Measurements from ENCODE around the gene GIPC3.

GIPC3 gene

DNA sequence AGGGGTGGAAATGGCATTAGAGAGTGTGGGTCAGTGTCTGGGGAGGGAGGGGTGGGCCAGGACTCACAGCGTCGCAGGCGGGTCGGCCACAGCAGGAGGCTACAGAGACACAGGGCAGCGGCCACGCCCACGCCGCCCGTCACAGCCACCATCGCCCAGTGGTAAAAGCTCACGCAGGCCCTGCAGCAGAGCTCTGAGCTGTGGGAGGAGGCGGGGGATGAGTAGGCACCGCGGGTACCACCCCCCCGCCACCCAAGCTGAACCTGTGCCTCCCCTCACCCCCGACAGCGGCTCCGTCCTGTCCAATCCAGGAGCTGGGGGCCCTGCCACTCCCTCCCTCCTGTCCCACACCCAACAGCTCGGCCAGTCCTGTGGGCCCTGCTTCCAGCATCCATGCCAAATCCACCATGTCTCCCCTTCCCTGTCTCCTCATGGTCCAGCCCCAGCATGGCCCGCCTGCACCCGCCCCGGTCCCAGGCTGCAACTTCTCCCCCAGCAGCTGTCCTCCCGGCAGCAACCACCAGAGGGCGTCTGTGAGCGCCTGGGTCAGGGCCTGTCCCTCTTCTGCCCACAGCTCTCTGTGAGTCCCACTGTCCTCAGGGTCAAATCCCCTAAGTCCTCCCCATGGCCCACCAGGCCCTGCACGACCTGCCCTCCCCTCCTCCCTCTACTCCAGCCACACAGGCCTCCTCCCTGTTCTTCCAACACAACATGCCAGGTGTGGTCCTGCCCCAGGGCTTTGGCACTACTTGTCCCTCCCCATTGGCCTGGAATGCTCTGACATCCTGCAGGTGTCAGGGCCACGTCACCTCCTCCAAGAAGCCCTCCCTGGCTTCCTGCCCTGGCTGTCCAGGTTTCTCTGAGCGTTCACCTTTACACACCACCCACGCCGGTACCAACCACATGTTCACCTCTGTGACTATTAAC is 40.3 kb upstream of the GIPC3 start:
- no peak for TF ChIP-seq ZNF274 (IDR thresholded peaks at IDR 0.05; ENCODE audit: low read depth, low read length)
- no peak overlapping the region for H3K4me3 ChIP-seq (ENCODE audit: low read length)

DNA sequence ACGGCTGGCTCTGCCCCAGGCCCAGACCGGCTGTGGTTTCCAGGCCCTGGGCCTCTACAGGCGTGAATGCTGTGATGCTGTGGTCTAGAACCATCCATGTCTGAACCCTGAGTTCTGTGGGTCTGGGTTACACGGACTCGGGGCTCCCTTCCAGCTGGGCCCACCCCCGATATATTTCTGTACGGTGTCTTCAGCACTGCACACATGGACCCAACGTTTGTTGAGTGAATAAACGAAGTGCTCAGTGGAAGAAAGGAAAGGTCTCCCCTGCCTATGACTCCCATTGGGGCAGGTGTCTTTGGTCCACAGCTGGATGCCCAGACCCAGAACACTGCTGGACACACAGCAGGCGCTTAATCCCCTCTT is 39.6 kb upstream of the GIPC3 start:
- no peak for TF ChIP-seq ZNF274 (IDR thresholded peaks at IDR 0.05; ENCODE audit: low read depth, low read length)
- no peak overlapping the region for H3K4me3 ChIP-seq (ENCODE audit: low read length)

GRCh38 chr19:3546119-3546518 is 39.2 kb upstream of the GIPC3 start:
- no peak for TF ChIP-seq ZNF274 (IDR thresholded peaks at IDR 0.05; ENCODE audit: low read depth, low read length)

DNA sequence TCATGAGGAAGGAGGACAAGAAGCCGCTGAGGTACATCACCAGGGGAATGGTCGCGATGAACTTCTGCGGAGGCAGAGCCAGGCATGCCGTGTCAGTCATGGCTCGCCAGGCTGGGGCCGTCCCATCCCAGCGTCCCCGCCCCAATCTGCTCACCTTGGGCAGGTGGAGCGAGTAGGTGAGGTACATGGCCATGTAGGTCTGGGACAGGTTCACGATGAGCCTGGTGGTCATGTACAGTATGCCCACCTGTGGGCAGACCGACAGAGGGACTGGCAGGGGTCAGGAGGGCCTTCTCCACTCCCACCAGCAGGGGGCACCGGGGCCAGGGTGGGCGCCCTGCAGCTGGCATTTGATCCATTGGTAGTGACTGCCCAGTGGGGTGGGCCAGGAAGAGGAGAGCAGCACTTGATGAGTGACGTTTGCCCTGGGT is 38.0 kb upstream of the GIPC3 start:
- no peak overlapping the region for H3K4me3 ChIP-seq (ENCODE audit: low read length)
- no peak for TF ChIP-seq ZNF274 (IDR thresholded peaks at IDR 0.05; ENCODE audit: low read depth, low read length)

More at GRCh38 chr19:3546119-3546518, 39.2 kb upstream of the GIPC3 start:
- no peak overlapping the region for H3K4me3 ChIP-seq (ENCODE audit: low read length)

- TF ChIP-seq ZNF274 (IDR thresholded peaks at IDR 0.05; ENCODE audit: low read depth, low read length): no peak
- no peak overlapping the region for H3K4me3 ChIP-seq (ENCODE audit: low read length)
Observed at GRCh38 chr19:3547767-3548282, 37.5 kb upstream of the GIPC3 start.

- no peak overlapping the region for H3K4me3 ChIP-seq (ENCODE audit: low read length)
- TF ChIP-seq ZNF274 (IDR thresholded peaks at IDR 0.05; ENCODE audit: low read depth, low read length): no peak
Observed at GRCh38 chr19:3548606-3549005, 36.7 kb upstream of the GIPC3 start.

- no peak overlapping the region for H3K4me3 ChIP-seq (ENCODE audit: low read length)
- no peak for TF ChIP-seq ZNF274 (IDR thresholded peaks at IDR 0.05; ENCODE audit: low read depth, low read length)
Observed at GRCh38 chr19:3549816-3550215, 35.5 kb upstream of the GIPC3 start.

GRCh38 chr19:3550947-3551791 is 34.1 kb upstream of the GIPC3 start:
- no peak for TF ChIP-seq ZNF274 (IDR thresholded peaks at IDR 0.05; ENCODE audit: low read depth, low read length)
- no peak overlapping the region for H3K4me3 ChIP-seq (ENCODE audit: low read length)

GRCh38 chr19:3551792-3552095 is 33.5 kb upstream of the GIPC3 start:
- H3K4me3 ChIP-seq (ENCODE audit: low read length): no peak overlapping the region
- TF ChIP-seq ZNF274 (IDR thresholded peaks at IDR 0.05; ENCODE audit: low read depth, low read length): no peak

- peak overlapping the region; percentile 10; the same call in 1 of the 2 replicates for H3K4me3 ChIP-seq (ENCODE audit: low read length)
- no peak for TF ChIP-seq ZNF274 (IDR thresholded peaks at IDR 0.05; ENCODE audit: low read depth, low read length)
Observed at GRCh38 chr19:3554254-3555083, 30.8 kb upstream of the GIPC3 start.

GRCh38 chr19:3555653-3556422 is 29.4 kb upstream of the GIPC3 start:
- no peak for TF ChIP-seq ZNF274 (IDR thresholded peaks at IDR 0.05; ENCODE audit: low read depth, low read length)
- peak overlapping the region; percentile 62; the same call in 1 of the 2 replicates for H3K4me3 ChIP-seq (ENCODE audit: low read length)

GRCh38 chr19:3556423-3556977 is 28.8 kb upstream of the GIPC3 start:
- H3K4me3 ChIP-seq (ENCODE audit: low read length): peak overlapping the region; percentile 62
- TF ChIP-seq ZNF274 (IDR thresholded peaks at IDR 0.05; ENCODE audit: low read depth, low read length): no peak

DNA sequence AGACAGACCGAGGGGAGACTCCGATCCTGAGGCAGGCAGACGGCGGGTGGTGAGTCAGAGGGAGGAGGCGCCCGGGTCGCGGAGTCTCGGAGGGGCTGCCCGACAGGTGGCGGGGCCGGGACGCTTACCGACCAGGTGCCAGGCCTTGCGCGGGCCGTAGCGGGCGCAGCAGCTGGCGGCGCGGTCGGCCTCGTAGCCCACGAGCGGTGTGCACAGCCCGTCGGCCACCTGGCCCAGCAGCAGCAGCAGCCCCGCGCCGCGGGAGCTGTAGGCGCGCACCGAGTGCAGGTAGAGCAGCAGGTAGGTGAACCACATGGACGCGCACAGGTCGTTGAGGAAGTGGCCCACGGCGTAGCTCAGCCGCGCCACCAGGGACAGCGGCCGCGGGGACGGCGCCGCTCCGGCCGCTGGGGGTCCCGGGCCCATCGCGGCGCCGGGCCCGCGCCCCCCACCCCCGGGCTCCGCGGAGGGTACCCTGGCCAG is 28.3 kb upstream of the GIPC3 start:
- no peak for TF ChIP-seq ZNF274 (IDR thresholded peaks at IDR 0.05; ENCODE audit: low read depth, low read length)
- peak overlapping the region; percentile 62 for H3K4me3 ChIP-seq (ENCODE audit: low read length)
